Suprapubic skin (tissue), 4 donors: Measurements from ENCODE around the gene CD151. TPM values are rescaled to one million over a fixed set of nuclear protein-coding genes. Genes with fewer than 3 reads are reported as not detected.

ENCODE experiments used
- DNase-seq, 2 donors: peaks; one replicate each; pipeline ENCODE4 v3.0.0-alpha.2; 2019; ENCODE audit warnings: low spot score in 2 of 2
- H3K27ac ChIP-seq: fragments of 200-600 bp; sonication (generic); one replicate; pipeline ENCODE4 v1.5.1; 2019
- H3K27me3 ChIP-seq: fragments of 200-600 bp; sonication (generic); one replicate; pipeline ENCODE4 v1.5.1; 2019
- H3K36me3 ChIP-seq: fragments of 200-600 bp; sonication (generic); one replicate; pipeline ENCODE4 v1.5.1; 2019
- H3K4me1 ChIP-seq: fragments of 200-600 bp; sonication (generic); one replicate; pipeline ENCODE4 v1.5.1; 2019
- H3K4me3 ChIP-seq: fragments of 200-600 bp; sonication (generic); one replicate; pipeline ENCODE4 v1.5.1; 2019; ENCODE audit warnings: mild to moderate bottlenecking
- H3K9me3 ChIP-seq: fragments of 200-600 bp; sonication (generic); one replicate; pipeline ENCODE4 v1.5.1; 2019
- CTCF ChIP-seq, 2 donors: fragments of 200-600 bp in 1 of 2; fragments of 450-650 bp in 1 of 2; sonication (generic) in 1 of 2; IDR thresholded peaks; one replicate each; pipeline ENCODE4 v1.5.1; 2016 to 2019; ENCODE audit warnings: antibody characterized with exemption in 2 of 2, mild to moderate bottlenecking in 1 of 2, moderate library complexity in 1 of 2
- EP300 ChIP-seq: sonication (generic); formaldehyde crosslinking; IDR thresholded peaks from one replicate; pipeline ENCODE4 v1.6.1; 2017; ENCODE audit warnings: antibody characterized with exemption
- POLR2A ChIP-seq, 2 donors: fragments of 450-650 bp; IDR thresholded peaks; one replicate each; pipeline ENCODE4 v1.6.1; 2017; ENCODE audit warnings: antibody characterized with exemption in 2 of 2, mild to moderate bottlenecking in 2 of 2, moderate library complexity in 2 of 2
- POLR2AphosphoS5 ChIP-seq, 3 donors: sonication (generic); formaldehyde crosslinking; IDR thresholded peaks; one replicate each; pipeline ENCODE4 v1.6.1; 2017; ENCODE audit warnings: antibody characterized with exemption in 3 of 3
- WGBS: methylation state at CpG from one replicate; pipeline ENCODE4 v1.1.5; 2018; 5-methylcytosine and 5-hydroxymethylcytosine counted together
- total RNA-seq, 4 donors: library from RNA; depleted of rRNA; stranded (reverse); fragments of >200 nt; gene quantifications; one replicate each; pipeline ENCODE4 v1.1.0, GENCODE V29; 2016

The CD151 gene
- total RNA-seq, 4 donors from 2014 or later: 108 to 162 (median 150) TPM

- Histone ChIP-seq H3K27ac (no peak overlapping the region), H3K9me3 (no peaks in the 10 kb centered on the region), H3K36me3 (peaks cover 58% of the 10 kb centered on the region), H3K4me3 (no peak overlapping the region), H3K27me3 (no peaks in the 10 kb centered on the region), H3K4me1 (peaks cover 25% of the 10 kb centered on the region)
- TF ChIP-seq POLR2AphosphoS5 (IDR thresholded peaks at IDR 0.05) (no peak), CTCF (IDR thresholded peaks at IDR 0.05) (no peak), EP300 (no peak), POLR2A (IDR thresholded peaks at IDR 0.05) (no peak)
- DNase-seq: no peak
- 87% methylated on average over 17 of the region's 31 CpGs for WGBS
Measured at GRCh38 chr11:863910-864827, 31.4 kb downstream of the CD151 start.

GRCh38 chr11:864898-865297, 32.1 kb downstream of the CD151 start:
- WGBS: 92% methylated on average over 8 of the region's 11 CpGs
- H3K27ac ChIP-seq: no peak overlapping the region
- DNase-seq: no peak
- TF ChIP-seq POLR2A (IDR thresholded peaks at IDR 0.05): no peak
- no peak for TF ChIP-seq CTCF (IDR thresholded peaks at IDR 0.05)
- no peak for TF ChIP-seq POLR2AphosphoS5 (IDR thresholded peaks at IDR 0.05)
- no peak for TF ChIP-seq EP300
- peaks cover 63% of the 10 kb centered on the region for H3K36me3 ChIP-seq
- H3K4me3 ChIP-seq: no peak overlapping the region
- H3K9me3 ChIP-seq: no peaks in the 10 kb centered on the region
- no peaks in the 10 kb centered on the region for H3K27me3 ChIP-seq
- H3K4me1 ChIP-seq: peaks cover 17% of the 10 kb centered on the region

- DNase-seq: no peak
- Histone ChIP-seq H3K4me3 (no peak overlapping the region), H3K36me3 (peaks cover 65% of the 10 kb centered on the region), H3K27me3 (no peaks in the 10 kb centered on the region), H3K4me1 (peaks cover 13% of the 10 kb centered on the region), H3K27ac (no peak overlapping the region), H3K9me3 (no peaks in the 10 kb centered on the region)
- no peak for TF ChIP-seq POLR2A (IDR thresholded peaks at IDR 0.05)
- TF ChIP-seq CTCF (IDR thresholded peaks at IDR 0.05): no peak
- no peak for TF ChIP-seq POLR2AphosphoS5 (IDR thresholded peaks at IDR 0.05)
- no peak for TF ChIP-seq EP300
- WGBS: 51% methylated on average over 6 of the region's 41 CpGs
Measured at GRCh38 chr11:865462-866430, 33.0 kb downstream of the CD151 start.

GRCh38 chr11:866481-866880, 33.7 kb downstream of the CD151 start:
- no peak for TF ChIP-seq EP300
- no peak for TF ChIP-seq POLR2A (IDR thresholded peaks at IDR 0.05)
- no peak for TF ChIP-seq CTCF (IDR thresholded peaks at IDR 0.05)
- no peak for TF ChIP-seq POLR2AphosphoS5 (IDR thresholded peaks at IDR 0.05)
- WGBS: no CpG with 5 or more reads among the region's 14 CpGs
- Histone ChIP-seq H3K36me3 (peaks cover 65% of the 10 kb centered on the region), H3K4me3 (no peak overlapping the region), H3K9me3 (no peaks in the 10 kb centered on the region), H3K27ac (no peak overlapping the region), H3K4me1 (peaks cover 13% of the 10 kb centered on the region), H3K27me3 (no peaks in the 10 kb centered on the region)
- DNase-seq: no peak
